HG03575 (cell line): ENCODE results near the gene EGF.
"Not testable (repeated sequence)": the region's sequence is repeated elsewhere in the genome, so short reads cannot be mapped to it uniquely, and the experiment has no call there.

Experiments
- ATAC-seq: cut with Tn5 transposase; IDR thresholded peaks from one replicate; pipeline ENCODE4 v1.9.1; 2021; ENCODE audit not compliant: unreplicated experiment, insufficient number of reproducible peaks, low FRiP score; ENCODE audit errors: extremely low read depth

EGF gene

DNA sequence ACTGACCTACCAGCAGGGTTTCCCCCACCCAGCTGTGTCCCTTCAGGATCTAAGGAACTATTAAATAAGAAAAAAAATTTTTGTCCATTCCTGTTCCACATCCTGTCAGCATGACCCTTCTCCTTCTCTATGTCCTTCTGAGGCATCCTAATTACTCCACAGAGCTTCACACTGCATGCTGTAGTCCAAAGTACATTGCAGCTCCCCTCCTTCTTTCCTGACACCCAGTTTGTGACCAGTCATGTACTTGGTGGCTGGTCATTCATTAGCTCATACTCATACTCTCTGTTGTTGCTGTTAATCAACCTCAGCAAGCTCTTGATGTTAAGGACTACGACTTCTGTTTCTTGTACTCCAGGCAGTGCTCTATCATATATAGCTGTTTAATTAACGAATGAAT, 2.4 kb upstream of the EGF start:
- ATAC-seq = no peak

DNA sequence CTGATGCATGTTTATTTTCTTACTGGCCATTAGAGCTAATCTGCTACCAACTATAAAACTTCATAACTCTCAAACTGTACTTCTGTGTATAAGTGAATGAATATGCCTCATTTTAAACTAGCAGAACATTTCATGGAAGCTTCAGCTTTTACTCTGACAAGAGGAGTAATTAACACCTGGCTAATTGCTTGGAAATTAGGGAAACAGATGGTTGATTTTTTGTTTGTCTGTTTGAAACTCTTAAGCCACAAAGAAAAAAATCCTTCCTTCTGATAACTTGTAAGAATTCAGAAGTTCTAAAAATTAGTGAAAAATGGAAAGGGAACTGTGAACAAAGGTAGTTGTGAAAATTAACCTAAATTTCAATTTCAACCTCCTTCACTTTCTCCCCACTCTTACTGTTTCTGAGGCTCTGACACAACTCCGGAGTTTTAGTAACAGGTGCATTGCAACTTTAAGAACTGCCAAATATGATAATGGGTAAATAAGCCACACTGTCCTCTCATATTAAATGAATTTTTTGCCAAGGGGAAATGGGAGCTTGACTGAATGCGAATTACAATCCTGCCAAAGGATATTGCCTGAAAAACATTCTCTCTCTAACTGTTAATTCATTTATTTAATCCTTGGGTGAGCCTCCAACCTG, 1.0 kb downstream of the EGF start:
- no peak for ATAC-seq

DNA sequence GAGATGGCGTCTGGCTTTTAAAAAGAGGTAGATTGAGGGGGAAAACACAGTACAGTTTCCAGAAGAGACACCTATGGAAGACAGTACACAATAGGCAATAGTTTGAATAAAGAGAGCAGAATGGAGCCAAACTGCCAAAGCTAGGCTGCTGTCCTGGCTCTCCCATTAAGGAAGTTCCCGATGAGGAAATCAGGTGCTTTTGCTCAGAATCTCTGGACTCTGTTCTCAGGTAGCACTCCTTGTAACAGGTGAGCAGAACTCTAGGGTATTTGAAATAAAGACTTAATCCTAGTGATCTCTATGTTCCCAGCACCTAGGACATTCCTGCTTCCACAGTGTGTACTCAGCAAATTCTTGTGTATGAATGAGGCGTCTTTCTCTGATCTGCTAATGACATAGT, 1.6 kb downstream of the EGF start:
- ATAC-seq = no peak

DNA sequence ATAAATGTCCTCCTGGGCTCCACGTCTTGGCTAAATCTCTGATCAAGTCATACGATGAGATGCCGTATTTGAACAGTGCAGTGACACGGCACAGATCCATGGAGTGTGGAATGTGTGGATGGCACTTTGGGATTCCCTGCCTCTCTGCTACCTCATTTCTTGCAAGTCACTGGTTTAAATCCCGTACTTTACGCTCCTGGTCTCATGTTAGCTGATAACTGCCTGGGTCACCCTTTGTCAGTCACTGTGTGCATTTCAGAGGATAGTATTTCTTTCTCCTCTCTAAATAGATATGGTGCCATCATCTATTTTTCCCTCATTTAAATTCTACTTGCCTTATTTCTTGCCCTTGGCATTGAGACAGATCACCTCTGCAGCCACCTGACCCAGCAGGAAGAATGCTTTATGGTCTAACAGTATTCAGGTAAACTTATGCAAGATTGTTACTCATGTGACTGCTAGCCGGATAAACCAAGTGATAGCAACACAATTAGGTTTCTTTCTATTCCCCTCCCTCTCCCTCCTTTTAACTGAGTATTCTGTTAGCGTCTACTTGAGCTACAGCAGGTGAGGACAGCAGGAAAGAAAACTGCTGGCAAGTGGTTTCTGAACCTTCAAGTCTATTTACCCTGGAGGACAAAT, 2.8 kb downstream of the EGF start:
- no peak for ATAC-seq

DNA sequence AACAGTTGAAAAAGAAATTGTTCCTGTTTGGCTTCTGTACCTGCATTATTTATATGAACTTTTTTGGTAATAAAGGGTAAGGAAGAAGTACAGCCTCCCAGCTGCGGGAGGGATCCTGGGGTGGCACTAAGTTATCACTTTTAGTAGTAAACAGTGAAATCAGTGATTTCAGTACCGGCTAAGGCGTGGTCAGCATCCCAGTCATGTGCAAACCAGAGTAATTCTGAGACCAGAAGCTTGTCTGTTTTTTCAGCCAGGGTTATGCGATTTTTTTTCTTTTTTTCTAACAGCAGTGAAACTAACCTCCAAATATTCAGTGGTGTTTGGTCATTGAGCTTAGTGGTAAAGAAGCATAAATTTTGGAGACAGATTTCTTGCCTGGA, 3.3 kb downstream of the EGF start:
- no peak for ATAC-seq

DNA sequence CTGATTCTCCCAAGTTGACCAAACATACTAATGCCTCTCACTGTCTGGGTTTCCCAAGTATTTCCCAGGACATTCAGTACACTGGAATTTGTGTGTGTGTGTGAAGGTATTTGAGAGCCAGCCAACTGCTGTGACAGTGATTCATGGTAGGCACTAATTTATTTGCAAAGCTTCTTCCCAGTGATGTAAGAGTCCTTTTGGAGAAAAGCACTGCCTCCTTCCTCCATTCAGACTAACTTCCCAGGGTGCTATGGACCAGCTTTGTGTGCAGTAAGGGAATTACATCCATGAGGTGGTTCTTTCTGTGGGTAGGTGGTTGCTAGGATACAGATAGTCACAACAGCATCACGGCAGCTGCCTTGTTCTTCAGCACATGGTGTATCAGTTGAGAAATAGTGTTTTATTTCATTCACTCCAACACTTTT, 8.7 kb downstream of the EGF start:
- ATAC-seq = no peak

DNA sequence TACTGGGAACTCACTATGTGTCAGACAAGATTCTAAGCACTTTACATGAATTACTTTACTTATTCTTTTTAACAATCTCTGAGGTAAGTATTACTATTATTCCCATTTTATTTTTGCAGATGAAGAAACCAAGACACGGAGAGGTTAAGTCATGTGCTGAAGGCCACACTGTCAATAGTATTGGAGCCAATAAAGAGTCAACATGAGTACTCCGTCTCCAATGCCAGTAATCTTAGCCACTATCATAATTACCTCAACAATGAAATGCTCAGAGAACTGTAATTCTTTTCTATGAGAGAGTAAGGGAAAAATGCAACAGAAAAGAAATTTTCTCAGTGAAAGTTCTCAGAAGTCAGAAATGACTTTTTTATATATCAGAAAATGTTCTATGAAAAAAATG, 12.7 kb downstream of the EGF start:
- ATAC-seq = no peak

DNA sequence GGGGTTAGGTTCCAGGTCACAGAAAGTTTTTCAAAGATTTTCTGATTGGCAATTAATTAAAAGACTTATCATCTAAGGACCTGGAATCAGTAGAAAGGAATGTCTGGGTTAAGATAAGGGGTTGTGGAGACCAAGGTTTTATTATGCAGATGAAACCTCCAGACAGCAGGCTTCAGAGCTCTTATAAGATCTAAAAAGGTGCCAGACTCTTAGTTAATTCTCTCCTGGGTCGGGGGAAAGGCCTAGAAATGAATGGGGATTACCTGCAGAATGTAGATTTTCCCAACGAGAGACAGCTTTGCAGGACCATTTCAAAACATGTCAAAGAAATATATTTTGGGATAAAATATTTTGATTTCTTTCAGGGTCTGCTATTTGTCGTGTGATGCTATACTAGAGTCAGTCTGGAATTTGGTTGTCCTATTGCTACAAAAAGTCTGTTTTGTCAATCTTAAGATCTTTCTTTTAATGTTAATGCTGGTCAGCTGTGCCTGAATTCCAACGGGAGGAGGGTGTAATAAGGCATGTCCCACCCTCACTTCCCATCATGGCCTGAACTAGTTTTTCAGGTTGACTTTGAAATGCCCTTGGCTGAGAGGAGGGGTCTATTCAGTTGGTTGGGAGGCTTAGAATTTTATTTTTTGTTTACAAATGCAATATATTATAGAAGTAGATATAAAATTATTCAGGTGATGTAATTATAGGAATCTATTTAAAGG, 15.8 kb downstream of the EGF start:
- no peak for ATAC-seq

DNA sequence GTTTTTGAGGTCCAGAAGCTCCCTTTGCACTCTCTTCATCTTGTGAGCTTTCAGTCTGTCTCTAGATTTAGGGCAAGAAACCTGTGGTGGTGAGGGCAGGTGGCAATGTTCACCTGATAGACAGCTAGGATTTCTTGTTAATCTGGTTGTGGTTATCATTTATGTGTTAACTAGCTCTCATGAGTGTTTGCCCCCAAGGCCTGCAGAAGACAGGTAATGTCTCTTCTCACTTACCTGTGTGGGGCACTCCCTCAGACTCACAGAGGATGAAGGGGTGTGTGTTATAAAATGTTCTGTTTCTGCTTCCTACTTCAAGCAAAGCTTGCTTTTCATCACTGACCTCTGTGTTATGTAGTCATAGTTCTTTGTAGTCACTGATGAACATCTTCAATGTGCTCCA, 17.8 kb downstream of the EGF start:
- ATAC-seq = no peak

DNA sequence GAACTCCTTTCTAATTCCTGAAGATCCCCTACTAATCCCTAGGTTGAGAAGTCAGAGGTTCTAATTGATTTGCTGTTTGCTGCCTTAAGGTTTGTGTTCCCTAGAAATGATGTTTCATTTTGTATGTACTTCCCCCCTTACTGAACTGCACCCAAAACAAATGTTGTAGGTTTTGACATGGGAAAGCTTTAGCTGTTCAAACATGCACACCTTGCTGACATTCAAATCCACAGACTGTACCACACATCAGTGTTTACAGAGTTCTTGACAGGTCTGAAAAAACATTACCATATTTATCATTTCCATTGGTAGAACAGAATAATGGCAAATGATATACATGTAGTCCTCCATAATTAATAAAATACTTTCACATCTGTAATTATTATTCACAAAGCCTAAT, 18.2 kb downstream of the EGF start:
- no peak for ATAC-seq

DNA sequence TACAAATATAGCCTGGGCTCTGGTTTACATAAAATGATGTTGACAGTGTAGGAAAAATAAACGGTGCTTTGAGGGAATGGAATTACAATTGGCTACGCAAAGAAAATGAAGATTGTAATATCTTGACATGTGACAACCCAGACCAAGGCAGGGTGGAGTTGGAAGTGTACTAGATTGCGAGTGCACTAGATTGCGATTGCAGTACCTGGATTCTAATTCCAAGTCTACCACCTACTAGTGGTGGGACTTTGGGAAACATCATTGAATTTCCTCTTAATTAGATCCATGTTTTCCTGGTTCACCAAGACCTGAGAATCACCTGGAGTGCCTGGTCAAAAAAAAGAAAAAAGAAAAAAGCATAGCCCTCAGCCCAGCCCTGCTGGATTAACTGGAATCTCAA, 18.6 kb downstream of the EGF start:
- no peak for ATAC-seq

DNA sequence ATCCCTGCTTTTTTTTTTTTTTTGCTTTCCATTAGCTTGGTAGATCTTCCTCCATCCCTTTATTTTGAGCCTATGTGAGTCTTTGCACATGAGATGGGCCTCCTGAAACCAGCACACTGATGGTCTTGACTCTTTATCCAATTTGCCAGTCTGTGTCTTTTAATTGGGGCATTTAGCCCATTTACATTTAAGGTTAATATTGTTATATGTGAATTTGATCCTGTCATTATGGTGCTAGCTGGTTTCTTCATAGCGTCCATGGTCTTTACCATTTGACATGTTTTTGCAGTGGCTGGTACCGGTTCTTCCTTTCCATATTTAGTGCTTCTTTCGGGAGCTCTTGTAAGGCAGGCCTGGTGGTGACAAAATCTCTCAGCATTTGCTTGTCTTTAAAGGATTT, 24.7 kb downstream of the EGF start:
- ATAC-seq = not testable (repeated sequence)

DNA sequence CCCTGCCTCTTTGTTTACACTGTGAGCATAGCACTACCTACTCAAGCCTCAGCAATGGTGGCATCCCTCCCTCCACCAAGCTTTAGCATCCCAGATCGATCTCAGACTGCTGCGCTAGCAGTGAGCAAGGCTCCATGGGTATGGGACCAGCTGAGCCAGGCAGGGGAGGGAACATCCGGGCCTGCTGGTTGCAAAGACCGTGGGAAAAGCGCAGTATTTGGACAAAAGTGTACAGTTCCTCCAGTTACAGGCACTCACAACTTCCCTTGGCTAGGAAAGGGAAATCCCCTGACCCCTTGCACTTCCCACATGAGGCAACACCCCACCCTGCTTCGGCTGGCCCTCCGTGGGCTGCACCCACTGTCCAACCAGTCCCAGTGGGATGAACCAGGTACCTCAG, 26.5 kb downstream of the EGF start:
- no peak for ATAC-seq

DNA sequence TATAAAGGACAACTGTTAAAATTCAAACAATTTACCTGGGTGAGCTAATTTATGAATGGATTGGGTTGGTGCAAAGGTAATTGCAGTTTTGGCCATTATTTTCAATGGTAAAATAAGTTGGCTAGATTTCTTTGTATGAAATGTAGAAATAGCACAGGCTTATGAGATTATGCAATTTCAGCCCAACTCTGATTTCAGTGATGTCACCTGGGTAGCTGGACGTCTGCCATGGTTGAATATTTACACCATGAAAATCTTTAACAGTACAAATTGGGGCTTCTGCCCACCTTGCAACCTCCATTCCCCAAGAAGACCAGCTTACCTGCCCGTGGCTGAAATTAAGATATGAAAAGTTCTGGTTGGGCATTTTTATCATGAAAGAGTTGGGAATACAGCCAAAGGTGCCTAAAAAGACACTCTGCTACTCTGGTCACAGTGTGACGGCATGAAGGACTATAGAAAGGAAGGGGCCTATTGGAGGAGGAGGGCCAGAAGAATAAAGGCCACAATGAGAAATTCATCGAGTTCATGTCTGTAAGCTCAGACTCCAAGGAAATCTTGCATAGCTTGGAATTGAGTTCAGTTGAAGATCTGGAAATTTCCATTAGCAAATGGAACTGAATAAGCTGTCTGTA, 29.7 kb downstream of the EGF start:
- no peak for ATAC-seq

DNA sequence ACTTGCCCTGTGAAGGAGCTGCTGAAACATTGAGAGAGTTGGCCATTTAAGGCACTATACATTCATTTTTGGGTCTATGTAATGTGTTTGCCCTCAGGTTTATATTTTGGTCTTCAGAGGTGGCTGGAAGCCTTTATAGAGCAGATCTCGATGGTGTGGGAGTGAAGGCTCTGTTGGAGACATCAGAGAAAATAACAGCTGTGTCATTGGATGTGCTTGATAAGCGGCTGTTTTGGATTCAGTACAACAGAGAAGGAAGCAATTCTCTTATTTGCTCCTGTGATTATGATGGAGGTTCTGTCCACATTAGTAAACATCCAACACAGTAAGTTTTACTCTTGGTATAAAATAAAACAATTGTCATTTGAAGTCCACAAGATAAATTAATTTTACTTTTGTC, 31.1 kb downstream of the EGF start:
- no peak for ATAC-seq

DNA sequence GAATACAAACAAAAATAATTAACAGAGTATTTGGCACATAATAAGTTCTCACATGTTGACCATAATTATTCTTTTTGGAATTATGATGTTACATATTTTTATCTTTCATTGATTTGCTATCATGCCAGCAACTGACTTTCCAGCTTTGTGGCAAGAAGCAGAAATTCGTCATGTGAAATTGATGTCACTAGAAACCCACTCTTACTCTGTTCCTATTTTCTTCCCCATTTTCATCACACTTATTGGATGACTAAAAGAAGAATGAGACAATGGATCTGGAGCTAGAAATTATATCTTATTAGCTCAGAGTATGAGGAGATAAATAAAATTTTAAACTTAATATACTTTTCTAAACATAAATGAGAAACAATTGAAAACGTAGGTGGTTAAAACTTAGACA, 31.9 kb downstream of the EGF start:
- ATAC-seq = no peak

DNA sequence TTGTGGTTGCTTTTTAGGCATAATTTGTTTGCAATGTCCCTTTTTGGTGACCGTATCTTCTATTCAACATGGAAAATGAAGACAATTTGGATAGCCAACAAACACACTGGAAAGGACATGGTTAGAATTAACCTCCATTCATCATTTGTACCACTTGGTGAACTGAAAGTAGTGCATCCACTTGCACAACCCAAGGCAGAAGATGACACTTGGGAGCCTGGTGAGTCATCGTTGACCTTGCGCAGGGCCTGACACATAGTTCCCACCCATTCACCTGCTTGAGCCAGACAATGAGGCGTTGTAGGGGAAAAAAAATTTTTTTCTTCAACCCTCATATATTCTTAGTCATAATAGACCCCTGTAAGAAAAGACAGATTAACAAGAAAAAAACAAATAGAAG, 32.4 kb downstream of the EGF start:
- ATAC-seq = no peak

DNA sequence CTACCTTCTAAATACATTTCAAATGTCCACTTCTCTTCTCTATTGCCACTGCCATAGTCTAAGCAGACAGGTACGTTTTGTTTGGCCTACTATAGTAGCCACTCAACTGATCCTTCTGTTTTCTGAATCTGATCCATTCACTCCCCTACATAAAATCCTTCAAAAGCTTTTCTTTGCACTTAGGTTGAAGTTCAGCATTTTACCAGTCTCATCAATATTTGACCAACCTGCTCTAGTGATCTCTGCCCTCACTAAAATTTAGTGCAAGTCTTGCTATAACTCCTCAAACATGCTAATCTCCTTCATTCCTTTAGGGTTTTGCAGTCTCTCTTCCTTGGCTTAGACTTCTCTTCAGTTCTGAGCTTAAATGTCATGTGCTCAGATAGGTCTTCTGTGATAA, 33.4 kb downstream of the EGF start:
- ATAC-seq = no peak

DNA sequence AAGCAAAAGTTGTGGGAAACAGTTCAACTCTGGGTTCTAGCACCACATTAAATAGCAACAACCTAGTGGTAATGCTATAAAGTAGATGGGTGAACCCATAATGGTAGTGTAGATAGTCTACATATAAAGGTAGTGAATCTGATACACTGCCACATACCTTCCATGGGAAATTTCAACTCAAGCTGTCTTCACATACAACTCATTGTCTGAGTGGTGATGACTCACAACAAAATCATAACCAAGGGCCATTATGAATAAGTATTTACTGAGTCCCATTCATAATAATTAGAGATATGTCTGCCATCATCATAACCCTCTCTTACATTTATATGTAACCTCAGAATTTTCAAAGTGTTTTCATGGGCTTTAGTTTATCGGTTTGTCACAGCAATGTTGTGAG, 34.8 kb downstream of the EGF start:
- ATAC-seq = no peak

DNA sequence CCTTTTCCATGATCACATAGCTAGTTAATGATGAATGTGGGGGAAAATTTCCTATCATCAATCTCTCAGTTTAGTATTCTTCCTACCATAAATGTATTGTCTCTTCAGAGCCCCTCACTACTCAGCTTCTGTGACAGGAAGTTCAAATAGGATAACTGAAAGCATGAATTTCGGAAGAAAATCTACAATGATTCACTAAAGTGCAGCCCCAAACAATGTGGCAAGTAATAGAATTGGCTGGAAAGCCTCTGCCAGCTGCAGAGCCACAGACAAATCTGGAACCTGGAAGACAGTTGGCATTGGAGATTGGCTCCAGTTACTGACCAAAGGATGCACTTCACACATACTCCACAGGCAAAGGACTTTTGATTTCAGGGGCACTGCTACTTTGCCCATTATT, 35.2 kb downstream of the EGF start:
- no peak for ATAC-seq
